Ascending aorta (tissue), 2 donors: ENCODE data around the gene ARMC2. TPM values are rescaled to one million over a fixed set of nuclear protein-coding genes. Genes with fewer than 3 reads are reported as not detected.
"Not testable (repeated sequence)": the region's sequence is repeated elsewhere in the genome, so short reads cannot be mapped to it uniquely, and the experiment has no call there.

Source experiments
- DNase-seq, 2 donors: peaks; one replicate each; pipeline ENCODE4 v3.0.0-alpha.2; 2019; ENCODE audit warnings: low spot score in 2 of 2
- H3K27ac ChIP-seq, 2 donors: fragments of 200-600 bp; sonication (generic); one replicate each; pipeline ENCODE4 v1.5.1; 2016 to 2017; ENCODE audit warnings: mild to moderate bottlenecking in 1 of 2
- H3K27me3 ChIP-seq: fragments of 200-600 bp; sonication (generic); one replicate; pipeline ENCODE4 v1.5.1; 2017
- H3K36me3 ChIP-seq, 2 donors: fragments of 200-600 bp; sonication (generic); one replicate each; pipeline ENCODE4 v1.5.1; 2016
- H3K4me1 ChIP-seq, 2 donors: fragments of 200-600 bp; sonication (generic); one replicate each; pipeline ENCODE4 v1.5.1; 2016 to 2017; ENCODE audit warnings: mild to moderate bottlenecking in 1 of 2
- H3K4me3 ChIP-seq, 2 donors: fragments of 200-600 bp; sonication (generic); one replicate each; pipeline ENCODE4 v1.5.1; 2016 to 2017; ENCODE audit warnings: mild to moderate bottlenecking in 1 of 2
- H3K9me3 ChIP-seq, 2 donors: fragments of 200-600 bp; sonication (generic); one replicate each; pipeline ENCODE4 v1.5.1; 2016
- intact Hi-C: fragments of 100-400 bp; cut with DNase I; formaldehyde crosslinking; loops from one replicate; pipeline ENCODE4 v1.15.1; 2023
- total RNA-seq: library from RNA; depleted of rRNA; stranded (reverse); fragments of >200 nt; gene quantifications from one replicate; pipeline ENCODE4 v1.1.0, GENCODE V29; 2016
- TF ChIP-seq, protein P1 (sequence below), 3 experiments: fragments of 200-600 bp in 2 of 3; fragments of 450-650 bp in 1 of 3; sonication (generic) in 2 of 3; IDR thresholded peaks; one replicate each; pipeline ENCODE4 v1.5.1; 2016 to 2019; ENCODE audit warnings: antibody characterized with exemption in 3 of 3, mild to moderate bottlenecking in 1 of 3, moderate library complexity in 1 of 3

Gene ARMC2
- total RNA-seq, 1 donor from 2014 or later: 0.11 TPM

DNA sequence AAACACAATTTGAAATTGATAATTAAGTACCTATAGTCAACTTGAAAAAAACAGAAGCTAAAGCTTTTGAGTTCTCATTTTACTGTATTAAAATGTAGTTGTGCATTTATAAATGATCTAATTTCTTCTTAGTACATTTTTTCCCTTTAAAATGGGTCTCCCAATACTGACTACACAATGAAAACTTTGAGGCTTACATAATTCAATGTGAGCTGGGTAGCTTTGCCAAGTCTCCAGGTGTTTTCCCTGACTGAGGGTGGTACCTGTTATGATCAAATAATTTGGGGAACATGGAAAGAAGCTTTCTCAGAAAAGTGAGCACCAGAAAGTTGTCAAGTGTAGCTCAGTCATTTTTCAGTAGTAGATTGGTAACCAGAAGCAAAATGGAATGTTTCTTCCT lies 74.3 kb downstream of the ARMC2 start:
- TF ChIP-seq, protein P1, sequence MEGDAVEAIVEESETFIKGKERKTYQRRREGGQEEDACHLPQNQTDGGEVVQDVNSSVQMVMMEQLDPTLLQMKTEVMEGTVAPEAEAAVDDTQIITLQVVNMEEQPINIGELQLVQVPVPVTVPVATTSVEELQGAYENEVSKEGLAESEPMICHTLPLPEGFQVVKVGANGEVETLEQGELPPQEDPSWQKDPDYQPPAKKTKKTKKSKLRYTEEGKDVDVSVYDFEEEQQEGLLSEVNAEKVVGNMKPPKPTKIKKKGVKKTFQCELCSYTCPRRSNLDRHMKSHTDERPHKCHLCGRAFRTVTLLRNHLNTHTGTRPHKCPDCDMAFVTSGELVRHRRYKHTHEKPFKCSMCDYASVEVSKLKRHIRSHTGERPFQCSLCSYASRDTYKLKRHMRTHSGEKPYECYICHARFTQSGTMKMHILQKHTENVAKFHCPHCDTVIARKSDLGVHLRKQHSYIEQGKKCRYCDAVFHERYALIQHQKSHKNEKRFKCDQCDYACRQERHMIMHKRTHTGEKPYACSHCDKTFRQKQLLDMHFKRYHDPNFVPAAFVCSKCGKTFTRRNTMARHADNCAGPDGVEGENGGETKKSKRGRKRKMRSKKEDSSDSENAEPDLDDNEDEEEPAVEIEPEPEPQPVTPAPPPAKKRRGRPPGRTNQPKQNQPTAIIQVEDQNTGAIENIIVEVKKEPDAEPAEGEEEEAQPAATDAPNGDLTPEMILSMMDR (IDR thresholded peaks at IDR 0.05): no peak
- intact Hi-C loops: no loop called here
- no peak overlapping the region for H3K27ac ChIP-seq

DNA sequence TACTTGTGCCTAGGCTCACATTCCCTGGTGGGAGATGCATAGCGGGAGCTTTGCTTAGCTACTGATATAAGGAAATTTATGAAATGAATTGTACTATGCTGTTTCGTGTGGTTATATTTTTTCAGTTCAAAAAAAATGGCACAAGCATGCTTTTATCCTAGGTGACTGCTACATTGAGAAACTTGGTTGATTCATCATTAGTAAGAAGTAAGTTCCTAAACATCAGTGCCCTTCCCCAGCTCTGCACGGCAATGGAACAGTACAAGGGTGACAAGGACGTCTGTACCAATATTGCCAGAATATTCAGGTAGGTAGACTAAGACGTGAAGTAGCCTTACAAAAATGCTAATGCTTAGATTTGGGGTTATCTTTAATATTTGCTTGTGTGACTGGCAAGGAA lies 79.7 kb downstream of the ARMC2 start:
- no peak for DNase-seq
- Histone ChIP-seq H3K27me3 (no peaks in the 10 kb centered on the region), H3K36me3 (no peaks in the 10 kb centered on the region), H3K4me1 (no peaks in the 10 kb centered on the region), H3K27ac (no peak overlapping the region), H3K9me3 (no peaks in the 10 kb centered on the region), H3K4me3 (no peak overlapping the region)
- intact Hi-C loops: no loop called here
- TF ChIP-seq, protein P1 (IDR thresholded peaks at IDR 0.05): no peak

More for the DNA sequence above, 74.3 kb downstream of the ARMC2 start:
- Histone ChIP-seq H3K4me1 (peaks cover 0 to 13% of the 10 kb centered on the region in 2 donors), H3K36me3 (no peaks in the 10 kb centered on the region), H3K27me3 (no peaks in the 10 kb centered on the region), H3K4me3 (no peak overlapping the region), H3K9me3 (no peaks in the 10 kb centered on the region)
- DNase-seq: no peak

DNA sequence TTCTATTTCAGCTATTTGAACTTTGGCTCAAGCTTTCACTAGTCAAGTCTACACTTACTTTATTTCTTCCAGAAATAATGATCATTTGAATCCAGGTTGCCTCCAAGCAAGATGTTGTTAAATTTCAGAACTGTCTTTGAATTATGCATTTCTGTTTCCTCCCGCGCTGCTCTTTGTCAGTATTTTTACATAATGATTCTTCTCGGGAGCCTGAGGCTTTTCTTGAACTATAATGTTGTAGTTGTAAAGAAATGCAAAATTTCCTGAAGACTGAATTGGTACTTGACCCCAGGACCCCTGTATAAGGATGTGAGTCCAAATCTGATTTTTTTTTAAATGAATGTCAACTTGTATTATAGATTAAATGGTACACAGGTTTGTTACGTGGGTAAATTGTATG lies 80.4 kb downstream of the ARMC2 start:
- intact Hi-C loops: no loop called here
- H3K36me3 ChIP-seq: no peaks in the 10 kb centered on the region
- no peaks in the 10 kb centered on the region for H3K27me3 ChIP-seq
- H3K9me3 ChIP-seq: no peaks in the 10 kb centered on the region
- H3K4me1 ChIP-seq: no peaks in the 10 kb centered on the region
- no peak for DNase-seq
- no peak overlapping the region for H3K27ac ChIP-seq
- TF ChIP-seq, protein P1 (IDR thresholded peaks at IDR 0.05): no peak
- H3K4me3 ChIP-seq: no peak overlapping the region

DNA sequence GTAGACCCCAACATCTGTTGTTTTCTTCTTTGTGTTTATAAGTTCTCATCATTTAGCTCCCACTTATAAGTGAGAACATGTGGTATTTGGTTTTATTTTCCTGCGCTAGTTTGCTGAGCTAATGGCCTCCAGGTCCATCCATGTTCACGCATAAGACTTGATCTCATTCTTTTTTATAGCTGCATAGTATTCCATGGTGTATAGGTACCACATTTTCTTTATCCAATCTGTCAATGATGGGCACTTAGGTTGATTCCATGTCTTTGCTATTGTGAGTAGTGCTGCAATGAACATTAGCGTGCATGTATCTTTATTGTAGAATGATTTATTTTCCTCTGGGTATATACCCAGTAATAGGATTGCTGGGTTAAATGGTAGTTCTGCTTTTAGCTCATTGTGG lies 82.9 kb downstream of the ARMC2 start:
- H3K27ac ChIP-seq, H3K27me3 ChIP-seq, H3K9me3 ChIP-seq, DNase-seq, H3K4me1 ChIP-seq, H3K36me3 ChIP-seq, H3K4me3 ChIP-seq, intact Hi-C loops: not testable (repeated sequence)

DNA sequence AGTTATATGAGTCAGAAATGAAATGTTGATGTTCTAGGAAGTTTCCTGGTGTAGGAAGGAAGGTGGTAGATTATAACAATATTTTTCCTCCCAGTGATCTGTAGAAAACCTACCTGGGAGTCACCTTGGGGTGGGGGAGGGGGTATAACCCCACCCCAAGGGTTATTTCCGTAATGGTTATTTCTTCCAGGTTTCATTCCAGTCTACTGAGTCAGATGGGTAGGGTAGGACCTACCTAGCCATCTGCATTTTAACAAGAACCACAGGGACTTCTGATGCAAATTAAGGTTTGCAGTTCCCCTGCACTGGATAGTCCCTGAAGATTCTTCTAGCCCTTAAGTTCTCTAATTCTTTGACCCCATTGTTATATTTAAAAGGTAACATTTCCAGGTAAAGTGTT lies 88.9 kb downstream of the ARMC2 start:
- TF ChIP-seq, protein P1 (IDR thresholded peaks at IDR 0.05): no peak
- no peaks in the 10 kb centered on the region for H3K36me3 ChIP-seq
- no peaks in the 10 kb centered on the region for H3K27me3 ChIP-seq
- no peak overlapping the region for H3K27ac ChIP-seq
- intact Hi-C loops: no loop called here
- H3K9me3 ChIP-seq: no peaks in the 10 kb centered on the region
- H3K4me1 ChIP-seq: no peaks in the 10 kb centered on the region
- no peak for DNase-seq
- H3K4me3 ChIP-seq: no peak overlapping the region

DNA sequence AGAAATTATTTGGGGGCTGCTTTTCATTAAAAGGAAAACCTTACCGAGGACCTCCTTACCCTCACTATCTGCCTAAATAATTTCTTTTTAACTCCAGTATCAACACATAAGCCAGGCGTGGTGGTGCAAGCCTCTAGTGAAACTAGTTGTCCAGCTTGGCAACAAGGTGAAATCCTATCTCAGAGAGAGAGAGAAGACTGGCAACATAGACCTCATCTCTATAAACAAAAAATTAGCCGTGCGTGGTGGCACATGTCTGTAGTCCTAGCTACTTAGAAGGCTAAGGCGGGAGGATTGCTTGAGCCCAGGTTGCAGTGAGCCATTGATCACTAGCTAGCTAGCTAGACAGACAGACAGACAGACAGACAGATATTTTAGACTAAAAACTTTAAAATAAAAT lies 92.5 kb downstream of the ARMC2 start:
- intact Hi-C loops: no loop called here
- TF ChIP-seq, protein P1 (IDR thresholded peaks at IDR 0.05): no peak
- H3K36me3 ChIP-seq: no peaks in the 10 kb centered on the region
- H3K4me3 ChIP-seq: no peak overlapping the region
- H3K9me3 ChIP-seq: no peaks in the 10 kb centered on the region
- no peak overlapping the region for H3K27ac ChIP-seq
- no peak for DNase-seq
- H3K27me3 ChIP-seq: no peaks in the 10 kb centered on the region
- peaks cover 0 to 12% of the 10 kb centered on the region in 2 donors for H3K4me1 ChIP-seq
